PFSK-1 (cell line): Measurements from ENCODE around the gene GRIP1.

Experiments
- POLR2AphosphoS5 ChIP-seq: IDR thresholded peaks from 2 replicates; pipeline ENCODE4 v1.6.1; 2012; ENCODE audit warnings: low read depth, mild to moderate bottlenecking, control low read depth, low read length, moderate library complexity
- REST ChIP-seq, 2 experiments: IDR thresholded peaks; 2 replicates each; pipeline versions ENCODE4 v1.6.1 to v1.8.0; 2011 to 2012; ENCODE audit warnings: low read depth in 2 of 2, low read length in 2 of 2, control low read depth in 1 of 2, inconsistent platforms in 1 of 2, mild to moderate bottlenecking in 1 of 2, moderate library complexity in 1 of 2; ENCODE audit not compliant: insufficient read depth in 1 of 2
- SIN3A ChIP-seq: IDR thresholded peaks from 2 replicates; pipeline ENCODE4 v1.6.1; 2012; ENCODE audit warnings: mild to moderate bottlenecking, low read length, moderate library complexity, borderline replicate concordance; ENCODE audit not compliant: insufficient read depth
- TAF1 ChIP-seq: IDR thresholded peaks from 2 replicates; pipeline ENCODE4 v1.6.1; 2012; ENCODE audit warnings: low read length, control low read depth, borderline replicate concordance; ENCODE audit not compliant: insufficient read depth

GRCh38 chr12:66623455-66623854 is 55.4 kb downstream of the GRIP1 start:
- TF ChIP-seq POLR2AphosphoS5: no peak
- TF ChIP-seq REST (IDR thresholded peaks at IDR 0.05; ENCODE audit: insufficient read depth in 1 of 2, low read depth in 2 of 2, low read length in 2 of 2): no peak
- TF ChIP-seq TAF1: no peak
- no peak for TF ChIP-seq SIN3A
